Right lobe of liver (tissue), 4 donors: ENCODE data around the gene CERS3.

ENCODE experiments used
- CTCF ChIP-seq, 4 donors: fragments of 200-600 bp in 3 of 4; fragments of 450-650 bp in 1 of 4; IDR thresholded peaks; one replicate each; pipeline versions ENCODE4 v1.5.1 to v1.8.0; 2016 to 2022; ENCODE audit warnings: antibody characterized with exemption in 4 of 4, mild to moderate bottlenecking in 2 of 4
- POLR2A ChIP-seq: fragments of 450-650 bp; IDR thresholded peaks from one replicate; pipeline ENCODE4 v1.6.1; 2017; ENCODE audit warnings: antibody characterized with exemption, mild to moderate bottlenecking
- donor health status: DM: no; HTN: no; CAD: no.
- donor health status: DM: no; HTN: no; CAD: no.
- donor health status: DM: no; HTN: yes; CAD: no.

GRCh38 chr15:100493213-100493612 is 35.5 kb downstream of the CERS3 start:
- TF ChIP-seq CTCF (IDR thresholded peaks at IDR 0.05) (no peak), POLR2A (no peak)
